GM12878 (cell line): Measurements from ENCODE around the gene HCAR2. TPM values are rescaled to one million over a fixed set of nuclear protein-coding genes. Genes with fewer than 3 reads are reported as not detected.

Source experiments
- polyA plus RNA-seq, 11 experiments: library from polyadenylated mRNA; depleted of rRNA in 4 of 11; unstranded in 6 of 11; stranded (reverse) in 5 of 11; fragments of >200 nt; fragmentation: Nextera tagmentation in 4 of 11; fragmentation: Illumina TruSeq in 1 of 11; extraction: Ambion mirVana in 4 of 11; extraction: Trizol in 1 of 11; gene quantifications; 1 replicate in 1 of 11; 2 replicates in 10 of 11; pipeline versions ENCODE4 v1.2.1 to v1.2.3, GENCODE V29; 2011 to 2016; ENCODE audit warnings: inconsistent platforms in 2 of 11, missing spikeins in 2 of 11, low read depth in 1 of 11
- small RNA-seq: library from RNA; depleted of rRNA; stranded (forward); fragments of <200 nt; gene quantifications from one replicate; pipeline ENCODE3, GENCODE V24; 2014
- total RNA-seq, 4 experiments: library from RNA; depleted of rRNA in 3 of 4; stranded (reverse); fragments of >200 nt in 3 of 4; fragmentation: Illumina TruSeq in 1 of 4; extraction: Trizol in 1 of 4; gene quantifications; 2 replicates each; pipeline versions ENCODE4 v1.2.1 to v1.2.3, GENCODE V29; 2013 to 2021

Gene HCAR2
- total and polyA plus RNA-seq, 10 of the 15 experiments (the other 5 are each of a cell fraction or from before 2014, with no cell fraction given): 0.19 to 0.66 (median 0.35) TPM

Small RNA genes within 50 kb of the gene (small RNA-seq; reads per million reads assigned to genes)
- not detected for gene AC026333.2

Other genes with a start within 250 kb of the HCAR2 start
Only the 7 nearest of the 9 such genes appear.
- 53.1 and 58.6 TPM in 2 replicates for gene RSRC2, start 176.4 kb downstream of the HCAR2 start, total RNA-seq (2014; rRNA removed)
- 111 and 114 TPM in 2 replicates for gene RSRC2, start 176.4 kb downstream of the HCAR2 start, total RNA-seq (2014; rRNA removed; fragmentation: Illumina TruSeq; extraction: Trizol)
- gene RSRC2, start 176.4 kb downstream of the HCAR2 start, total RNA-seq (2021): 50.3 and 58.4 TPM in 2 replicates
- 78.4 and 117 TPM in 2 replicates for gene RSRC2, start 176.4 kb downstream of the HCAR2 start, polyA plus RNA-seq (2011; rRNA removed)
- 112 and 155 TPM in 2 replicates for gene RSRC2, start 176.4 kb downstream of the HCAR2 start, polyA plus RNA-seq (2014; fragmentation: Illumina TruSeq; extraction: Trizol)
- gene RSRC2, start 176.4 kb downstream of the HCAR2 start, polyA plus RNA-seq (2014; fragmentation: Nextera tagmentation; extraction: Ambion mirVana): 10 to 100 TPM; 49.8 to 52.3 TPM
- gene RSRC2, start 176.4 kb downstream of the HCAR2 start, polyA plus RNA-seq (2014; rRNA removed): 56.5 and 63.2 TPM in 2 replicates
- 10 to 100 TPM; 56.2 to 62.7 TPM for gene RSRC2, start 176.4 kb downstream of the HCAR2 start, polyA plus RNA-seq (2016; fragmentation: Nextera tagmentation; extraction: Ambion mirVana)
- gene KNTC1, start 176.1 kb downstream of the HCAR2 start, total RNA-seq (2014; rRNA removed): 91.4 and 102 TPM in 2 replicates
- 118 and 120 TPM in 2 replicates for gene KNTC1, start 176.1 kb downstream of the HCAR2 start, total RNA-seq (2014; rRNA removed; fragmentation: Illumina TruSeq; extraction: Trizol)
- gene KNTC1, start 176.1 kb downstream of the HCAR2 start, total RNA-seq (2021): 63.0 and 68.3 TPM in 2 replicates
- 88.6 and 112 TPM in 2 replicates for gene KNTC1, start 176.1 kb downstream of the HCAR2 start, polyA plus RNA-seq (2011; rRNA removed)
- 84.2 and 111 TPM in 2 replicates for gene KNTC1, start 176.1 kb downstream of the HCAR2 start, polyA plus RNA-seq (2014; fragmentation: Illumina TruSeq; extraction: Trizol)
- 10 to 100 TPM; 37.2 to 38.3 TPM for gene KNTC1, start 176.1 kb downstream of the HCAR2 start, polyA plus RNA-seq (2014; fragmentation: Nextera tagmentation; extraction: Ambion mirVana)
- 80.2 and 95.0 TPM in 2 replicates for gene KNTC1, start 176.1 kb downstream of the HCAR2 start, polyA plus RNA-seq (2014; rRNA removed)
- 10 to 100 TPM; 52.9 to 64.8 TPM for gene KNTC1, start 176.1 kb downstream of the HCAR2 start, polyA plus RNA-seq (2016; fragmentation: Nextera tagmentation; extraction: Ambion mirVana)
- 1.0 and 1.2 TPM in 2 replicates for gene HCAR3, start 13.5 kb upstream of the HCAR2 start, total RNA-seq (2014; rRNA removed)
- gene HCAR3, start 13.5 kb upstream of the HCAR2 start, total RNA-seq (2014; rRNA removed; fragmentation: Illumina TruSeq; extraction: Trizol): 2.0 and 2.4 TPM in 2 replicates
- gene HCAR3, start 13.5 kb upstream of the HCAR2 start, total RNA-seq (2021): 1.9 and 2.2 TPM in 2 replicates
- gene HCAR3, start 13.5 kb upstream of the HCAR2 start, polyA plus RNA-seq (2011; rRNA removed): 0.50 and 0.57 TPM in 2 replicates
- 2.4 and 3.1 TPM in 2 replicates for gene HCAR3, start 13.5 kb upstream of the HCAR2 start, polyA plus RNA-seq (2014; fragmentation: Illumina TruSeq; extraction: Trizol)
- gene HCAR3, start 13.5 kb upstream of the HCAR2 start, polyA plus RNA-seq (2014; fragmentation: Nextera tagmentation; extraction: Ambion mirVana): 1 to 10 TPM; 2.2 to 3.0 TPM
- gene HCAR3, start 13.5 kb upstream of the HCAR2 start, polyA plus RNA-seq (2014; rRNA removed): 1.5 and 2.4 TPM in 2 replicates
- 1 to 10 TPM; 1.6 to 2.2 TPM for gene HCAR3, start 13.5 kb upstream of the HCAR2 start, polyA plus RNA-seq (2016; fragmentation: Nextera tagmentation; extraction: Ambion mirVana)
- under 0.01 TPM in 1 of 2 replicates, not detected in the other for gene HCAR1, start 27.5 kb upstream of the HCAR2 start, total RNA-seq (2014; rRNA removed)
- 0.04 and 0.05 TPM in 2 replicates for gene HCAR1, start 27.5 kb upstream of the HCAR2 start, total RNA-seq (2014; rRNA removed; fragmentation: Illumina TruSeq; extraction: Trizol)
- 0.05 TPM in 2 replicates for gene HCAR1, start 27.5 kb upstream of the HCAR2 start, total RNA-seq (2021)
- not detected in 2 replicates for gene HCAR1, start 27.5 kb upstream of the HCAR2 start, polyA plus RNA-seq (2011; rRNA removed)
- 0.01 and 0.03 TPM in 2 replicates for gene HCAR1, start 27.5 kb upstream of the HCAR2 start, polyA plus RNA-seq (2014; fragmentation: Illumina TruSeq; extraction: Trizol)
- gene HCAR1, start 27.5 kb upstream of the HCAR2 start, polyA plus RNA-seq (2014; fragmentation: Nextera tagmentation; extraction: Ambion mirVana): not detected
- 0.06 TPM in 1 of 2 replicates, not detected in the other for gene HCAR1, start 27.5 kb upstream of the HCAR2 start, polyA plus RNA-seq (2014; rRNA removed)
- not detected for gene HCAR1, start 27.5 kb upstream of the HCAR2 start, polyA plus RNA-seq (2016; fragmentation: Nextera tagmentation; extraction: Ambion mirVana)
- gene DENR, start 49.5 kb upstream of the HCAR2 start, total RNA-seq (2014; rRNA removed): 46.7 and 51.8 TPM in 2 replicates
- 60.4 and 61.4 TPM in 2 replicates for gene DENR, start 49.5 kb upstream of the HCAR2 start, total RNA-seq (2014; rRNA removed; fragmentation: Illumina TruSeq; extraction: Trizol)
- 52.0 and 54.3 TPM in 2 replicates for gene DENR, start 49.5 kb upstream of the HCAR2 start, total RNA-seq (2021)
- 55.6 and 96.0 TPM in 2 replicates for gene DENR, start 49.5 kb upstream of the HCAR2 start, polyA plus RNA-seq (2011; rRNA removed)
- gene DENR, start 49.5 kb upstream of the HCAR2 start, polyA plus RNA-seq (2014; fragmentation: Illumina TruSeq; extraction: Trizol): 67.8 and 74.6 TPM in 2 replicates
- 10 to 100 TPM; 29.4 to 44.5 TPM for gene DENR, start 49.5 kb upstream of the HCAR2 start, polyA plus RNA-seq (2014; fragmentation: Nextera tagmentation; extraction: Ambion mirVana)
- gene DENR, start 49.5 kb upstream of the HCAR2 start, polyA plus RNA-seq (2014; rRNA removed): 50.9 and 61.1 TPM in 2 replicates
- gene DENR, start 49.5 kb upstream of the HCAR2 start, polyA plus RNA-seq (2016; fragmentation: Nextera tagmentation; extraction: Ambion mirVana): 10 to 100 TPM; 94.2 to 97.7 TPM
- 0.28 and 0.33 TPM in 2 replicates for gene CCDC62, start 71.2 kb upstream of the HCAR2 start, total RNA-seq (2014; rRNA removed)
- gene CCDC62, start 71.2 kb upstream of the HCAR2 start, total RNA-seq (2014; rRNA removed; fragmentation: Illumina TruSeq; extraction: Trizol): 0.41 and 0.54 TPM in 2 replicates
- gene CCDC62, start 71.2 kb upstream of the HCAR2 start, total RNA-seq (2021): 0.48 and 0.59 TPM in 2 replicates
- 0.39 and 0.69 TPM in 2 replicates for gene CCDC62, start 71.2 kb upstream of the HCAR2 start, polyA plus RNA-seq (2011; rRNA removed)
- 0.29 and 0.54 TPM in 2 replicates for gene CCDC62, start 71.2 kb upstream of the HCAR2 start, polyA plus RNA-seq (2014; fragmentation: Illumina TruSeq; extraction: Trizol)
- gene CCDC62, start 71.2 kb upstream of the HCAR2 start, polyA plus RNA-seq (2014; fragmentation: Nextera tagmentation; extraction: Ambion mirVana): under 1 TPM; 0.08 to 0.09 TPM
- 0.20 and 0.32 TPM in 2 replicates for gene CCDC62, start 71.2 kb upstream of the HCAR2 start, polyA plus RNA-seq (2014; rRNA removed)
- gene CCDC62, start 71.2 kb upstream of the HCAR2 start, polyA plus RNA-seq (2016; fragmentation: Nextera tagmentation; extraction: Ambion mirVana): under 1 TPM; 0.16 to 0.25 TPM
- gene HIP1R, start 132.1 kb upstream of the HCAR2 start, total RNA-seq (2014; rRNA removed): 23.3 and 27.7 TPM in 2 replicates
- 6.9 and 10.2 TPM in 2 replicates for gene HIP1R, start 132.1 kb upstream of the HCAR2 start, total RNA-seq (2014; rRNA removed; fragmentation: Illumina TruSeq; extraction: Trizol)
- 20.7 and 21.7 TPM in 2 replicates for gene HIP1R, start 132.1 kb upstream of the HCAR2 start, total RNA-seq (2021)
- 1.1 and 1.6 TPM in 2 replicates for gene HIP1R, start 132.1 kb upstream of the HCAR2 start, polyA plus RNA-seq (2011; rRNA removed)
- gene HIP1R, start 132.1 kb upstream of the HCAR2 start, polyA plus RNA-seq (2014; fragmentation: Illumina TruSeq; extraction: Trizol): 3.4 and 10.4 TPM in 2 replicates
- under 1 TPM; 0.18 to 0.35 TPM for gene HIP1R, start 132.1 kb upstream of the HCAR2 start, polyA plus RNA-seq (2014; fragmentation: Nextera tagmentation; extraction: Ambion mirVana)
- 19.9 and 20.8 TPM in 2 replicates for gene HIP1R, start 132.1 kb upstream of the HCAR2 start, polyA plus RNA-seq (2014; rRNA removed)
- 10 to 100 TPM; 12.9 to 14.4 TPM for gene HIP1R, start 132.1 kb upstream of the HCAR2 start, polyA plus RNA-seq (2016; fragmentation: Nextera tagmentation; extraction: Ambion mirVana)